Tibial artery (tissue), 4 donors: Measurements from ENCODE around the gene CDKN2C.
A peak's percentile ranks its signal among the peaks of the same experiment; 100 is the strongest.

ENCODE experiments used
- DNase-seq, 2 donors: peaks; one replicate each; pipeline ENCODE4 v3.0.0-alpha.2; 2019
- H3K27ac ChIP-seq, 2 donors: fragments of 200-600 bp; sonication (generic) in 1 of 2; 1 replicate in 1 of 2; 2 replicates in 1 of 2; pipeline ENCODE4 v1.5.1; 2018 to 2019; ENCODE audit warnings: mild to moderate bottlenecking in 1 of 2
- H3K27me3 ChIP-seq, 2 donors: fragments of 200-600 bp; sonication (generic) in 1 of 2; one replicate each; pipeline versions ENCODE4 v1.5.1 to v1.6.0; 2016 to 2019
- H3K36me3 ChIP-seq, 3 donors: fragments of 200-600 bp; sonication (generic) in 2 of 3; one replicate each; pipeline ENCODE4 v1.5.1; 2016 to 2019; ENCODE audit warnings: mild to moderate bottlenecking in 2 of 3
- H3K4me1 ChIP-seq, 4 donors: fragments of 200-600 bp; sonication (generic) in 2 of 4; 1 replicate in 3 of 4; 2 replicates in 1 of 4; pipeline ENCODE4 v1.5.1; 2016 to 2019
- H3K4me3 ChIP-seq, 2 donors: fragments of 200-600 bp; sonication (generic) in 1 of 2; 1 replicate in 1 of 2; 2 replicates in 1 of 2; pipeline ENCODE4 v1.5.1; 2018 to 2019; ENCODE audit warnings: mild to moderate bottlenecking in 2 of 2
- H3K9me3 ChIP-seq, 3 donors: fragments of 200-600 bp; sonication (generic) in 1 of 3; one replicate each; pipeline ENCODE4 v1.5.1; 2016 to 2019
- CTCF ChIP-seq, 2 experiments: fragments of 200-600 bp in 1 of 2; fragments of 450-650 bp in 1 of 2; IDR thresholded peaks; one replicate each; pipeline ENCODE4 v1.5.1; 2017 to 2019; ENCODE audit warnings: antibody characterized with exemption in 2 of 2, mild to moderate bottlenecking in 1 of 2, moderate library complexity in 1 of 2
- intact Hi-C: fragments of 100-400 bp; cut with DNase I; formaldehyde crosslinking; loops from one replicate; pipeline ENCODE4 v1.15.0; 2023; ENCODE audit warnings: low total_unique reads

The CDKN2C gene

GRCh38 chr1:50968158-50968820 is 1.8 kb upstream of the CDKN2C start:
- Histone ChIP-seq H3K36me3 (no peaks in the 10 kb centered on the region), H3K4me3 (peak overlapping the region; percentile 96 to 98), H3K27ac (peak overlapping the region; percentile 99 to 100), H3K27me3 (no peaks in the 10 kb centered on the region), H3K4me1 (peaks cover 0 to 13% (median 0%) of the 10 kb centered on the region in 4 donors), H3K9me3 (no peaks in the 10 kb centered on the region)
- TF ChIP-seq CTCF (IDR thresholded peaks at IDR 0.05) = peak; percentile 49 to 62
- peak; percentile 90 to 97 for DNase-seq
- intact Hi-C loops = loop anchor here (10.0 kb wide), 1 partner anchor 1087 kb away; the partner anchor contains the start of genes BTF3L4 and TXNDC12

GRCh38 chr1:50968821-50969610 is 1.0 kb upstream of the CDKN2C start:
- Histone ChIP-seq H3K27ac (peak overlapping the region; percentile 99 to 100), H3K36me3 (no peaks in the 10 kb centered on the region), H3K9me3 (no peaks in the 10 kb centered on the region), H3K27me3 (no peaks in the 10 kb centered on the region), H3K4me1 (peaks cover 0 to 19% (median 0%) of the 10 kb centered on the region in 4 donors), H3K4me3 (peak overlapping the region; percentile 96 to 98)
- peak; percentile 56 to 77 for DNase-seq
- intact Hi-C loops = loop anchor here (10.0 kb wide), 1 partner anchor 1086 kb away; the partner anchor contains the start of genes BTF3L4 and TXNDC12
- peak in 1 of 2 experiments; percentile 6 for TF ChIP-seq CTCF (IDR thresholded peaks at IDR 0.05)

GRCh38 chr1:50970509-50970887 is 453 bp downstream of the CDKN2C start:
- intact Hi-C loops = no loop called here

GRCh38 chr1:50970931-50971582 is 1.0 kb downstream of the CDKN2C start:
- no peaks in the 10 kb centered on the region for H3K36me3 ChIP-seq
- intact Hi-C loops = no loop called here
- H3K9me3 ChIP-seq = no peaks in the 10 kb centered on the region
- no peak for TF ChIP-seq CTCF (IDR thresholded peaks at IDR 0.05)
- H3K27me3 ChIP-seq = no peaks in the 10 kb centered on the region
- peak overlapping the region; percentile 96 to 98 for H3K4me3 ChIP-seq
- DNase-seq = no peak
- H3K4me1 ChIP-seq = peaks cover 0 to 39% (median 0%) of the 10 kb centered on the region in 4 donors
- H3K27ac ChIP-seq = peak overlapping the region; percentile 99 to 100

More at GRCh38 chr1:50970509-50970887, 453 bp downstream of the CDKN2C start:
- no peaks in the 10 kb centered on the region for H3K9me3 ChIP-seq
- no peak for DNase-seq
- TF ChIP-seq CTCF (IDR thresholded peaks at IDR 0.05) = no peak
- no peaks in the 10 kb centered on the region for H3K36me3 ChIP-seq
- H3K4me1 ChIP-seq = peaks cover 0 to 34% (median 0%) of the 10 kb centered on the region in 4 donors
- H3K27ac ChIP-seq = peak overlapping the region; percentile 99 to 100
- peak overlapping the region; percentile 96 to 98 for H3K4me3 ChIP-seq
- no peaks in the 10 kb centered on the region for H3K27me3 ChIP-seq

GRCh38 chr1:50971748-50972305 is 1.8 kb downstream of the CDKN2C start:
- no peaks in the 10 kb centered on the region for H3K27me3 ChIP-seq
- H3K9me3 ChIP-seq = no peaks in the 10 kb centered on the region
- H3K4me3 ChIP-seq = peak overlapping the region; percentile 96 to 98
- DNase-seq = no peak
- intact Hi-C loops = no loop called here
- H3K27ac ChIP-seq = peak overlapping the region; percentile 99 to 100
- peaks cover 0 to 39% (median 0%) of the 10 kb centered on the region in 4 donors for H3K4me1 ChIP-seq
- no peaks in the 10 kb centered on the region for H3K36me3 ChIP-seq
- TF ChIP-seq CTCF (IDR thresholded peaks at IDR 0.05) = no peak
